Endodermal cell (in vitro differentiated cells): Measurements from ENCODE around the gene SPEM2. TPM values are rescaled to one million over a fixed set of nuclear protein-coding genes. Genes with fewer than 3 reads are reported as not detected.
A peak's percentile ranks its signal among the peaks of the same experiment; 100 is the strongest.

Experiments used
- DNase-seq: peaks from one replicate; pipeline ENCODE4 v3.0.0-alpha.2; 2017
- H3K27ac ChIP-seq: 2 replicates; pipeline ENCODE4 v1.5.1; 2013; ENCODE audit warnings: mild to moderate bottlenecking, low read depth, low read length, moderate library complexity
- H3K27me3 ChIP-seq: 2 replicates; pipeline ENCODE4 v1.6.1; 2013; ENCODE audit warnings: mild to moderate bottlenecking, low read length, moderate library complexity; ENCODE audit not compliant: insufficient read depth, control insufficient read depth, poor library complexity, severe bottlenecking
- H3K36me3 ChIP-seq: 2 replicates; pipeline ENCODE4 v1.7.0; 2013; ENCODE audit warnings: mild to moderate bottlenecking, low read length, moderate library complexity; ENCODE audit not compliant: control insufficient read depth, insufficient read depth
- H3K4me1 ChIP-seq: one replicate; pipeline ENCODE4 v1.7.0; 2013; ENCODE audit warnings: low read length; ENCODE audit not compliant: control insufficient read depth, insufficient read depth
- H3K4me3 ChIP-seq: 2 replicates; pipeline ENCODE4 v1.5.1; 2013; ENCODE audit warnings: mild to moderate bottlenecking, low read length, moderate library complexity
- H3K9ac ChIP-seq: 2 replicates; pipeline ENCODE4 v1.6.1; 2013; ENCODE audit warnings: mild to moderate bottlenecking, low read length, moderate library complexity; ENCODE audit not compliant: poor library complexity, severe bottlenecking; ENCODE audit errors: extremely low read depth
- H3K9me3 ChIP-seq: 2 replicates; pipeline ENCODE4 v1.6.1; 2013; ENCODE audit warnings: mild to moderate bottlenecking, low read length, moderate library complexity; ENCODE audit not compliant: control insufficient read depth
- H3K27ac Mint-ChIP-seq: 2 replicates; pipeline ENCODE4 v1.8.0; 2020; ENCODE audit warnings: mixed read lengths
- H3K27me3 Mint-ChIP-seq: 2 replicates; pipeline ENCODE4 v1.8.0; 2021; ENCODE audit warnings: mild to moderate bottlenecking, mixed read lengths; ENCODE audit not compliant: insufficient read depth
- H3K36me3 Mint-ChIP-seq: 2 replicates; pipeline ENCODE4 v1.8.0; 2020; ENCODE audit warnings: low read depth, mixed read lengths
- H3K4me1 Mint-ChIP-seq: 2 replicates; pipeline ENCODE4 v1.8.0; 2020; ENCODE audit warnings: mixed read lengths
- H3K4me3 Mint-ChIP-seq: 2 replicates; pipeline ENCODE4 v1.8.0; 2020; ENCODE audit warnings: mild to moderate bottlenecking, moderate library complexity, mixed read lengths
- H3K9me3 Mint-ChIP-seq: 2 replicates; pipeline ENCODE4 v1.8.0; 2020; ENCODE audit warnings: mild to moderate bottlenecking, mixed read lengths
- CTCF ChIP-seq: fragments of 200-600 bp; sonication (generic); conservative IDR thresholded peaks from 2 replicates; pipeline ENCODE4 v1.5.0; 2021; ENCODE audit warnings: antibody characterized with exemption, mild to moderate bottlenecking
- WGBS, 2 experiments: methylation state at CpG; one replicate each; pipeline versions ENCODE4 v1.1.5 to v1.1.7; 2013; ENCODE audit warnings: missing lambda C conversion rate in 2 of 2, mixed read lengths in 1 of 2; ENCODE audit not compliant: insufficient coverage in 1 of 2, insufficient read length in 1 of 2; 5-methylcytosine and 5-hydroxymethylcytosine counted together
- total RNA-seq, 2 donors: library from RNA; stranded (reverse); fragmentation: NEBNext Ultra II Directional in 1 of 2; extraction: Animal tissue kit (Norgen Biotek cat#: 25700) in 1 of 2; gene quantifications; 2 replicates in 1 of 2; 3 replicates in 1 of 2; pipeline ENCODE4 v1.2.1, GENCODE V29; 2021

The SPEM2 gene
- total RNA-seq, 2 donors from 2014 or later: not detected

- 0% methylated on average over 18 to 49 of the region's 49 CpGs for WGBS, 2 experiments
- peak; percentile 100 for DNase-seq
- peak within 1 kb of the TSS; percentile 77 for H3K27ac ChIP-seq
Observed at GRCh38 chr17:7403977-7404736, 21.3 kb upstream of the SPEM2 start, which contains the start of gene TMEM256. Gene TMEM256 (minus strand): TSS chr17:7404097. CDS start chr17:7404084, 13 bp downstream.

DNA sequence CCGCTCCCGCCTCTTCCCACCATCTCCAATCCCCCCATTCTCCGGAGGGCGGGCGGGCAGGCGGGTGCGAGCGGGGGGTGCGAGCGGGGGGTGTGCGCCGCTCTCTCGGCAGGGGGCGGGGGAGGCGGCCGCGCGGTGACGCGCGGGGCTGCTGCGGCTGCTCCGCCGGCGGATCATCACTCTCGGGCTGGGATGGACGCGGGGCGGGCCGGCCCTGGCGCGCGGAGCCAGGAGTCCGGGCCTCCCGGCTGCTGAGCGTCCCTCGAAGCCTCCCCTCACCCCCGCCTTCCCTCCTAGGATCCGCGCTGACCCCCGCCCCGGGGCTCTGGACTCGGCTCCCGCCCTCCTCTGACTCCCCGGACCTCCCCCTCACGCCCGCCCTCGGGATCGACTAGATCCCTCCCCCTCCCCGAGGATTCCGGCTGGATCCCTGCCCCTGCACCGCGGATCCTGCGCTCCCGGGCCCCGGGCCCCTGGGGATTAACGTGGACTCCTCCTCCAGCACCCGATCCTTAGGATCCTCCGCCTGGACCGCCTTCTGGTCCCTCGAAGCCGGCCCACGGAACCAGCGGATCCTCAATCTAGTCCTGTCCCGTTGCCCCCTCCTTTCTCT, 20.6 kb upstream of the SPEM2 start:
- H3K27ac Mint-ChIP-seq: peak overlapping the region; percentile 86

More at GRCh38 chr17:7403977-7404736, 21.3 kb upstream of the SPEM2 start, which contains the start of gene TMEM256:
- Histone ChIP-seq H3K9ac (peak within 1 kb of the TSS; percentile 70), H3K36me3 (peaks cover 11% of the 10 kb centered on the region), H3K4me3 (peak within 1 kb of the TSS; percentile 91), H3K27me3 (no peaks in the 10 kb centered on the region), H3K9me3 (no peaks in the 10 kb centered on the region), H3K4me1 (no peaks in the 10 kb centered on the region)
- H3K9me3 Mint-ChIP-seq: no peaks in the 10 kb centered on the region
- peaks cover 20% of the 10 kb centered on the region for H3K4me1 Mint-ChIP-seq
- peak within 1 kb of the TSS; percentile 77 for H3K4me3 Mint-ChIP-seq
- H3K27me3 Mint-ChIP-seq: peaks cover 13% of the 10 kb centered on the region
- peak; percentile 29 for TF ChIP-seq CTCF
- peaks cover 14% of the 10 kb centered on the region for H3K36me3 Mint-ChIP-seq
- H3K27ac Mint-ChIP-seq: peak within 1 kb of the TSS; percentile 95

More for the DNA sequence above, 20.6 kb upstream of the SPEM2 start:
- Histone ChIP-seq H3K4me1 (no peaks in the 10 kb centered on the region), H3K9me3 (no peaks in the 10 kb centered on the region), H3K36me3 (peaks cover 18% of the 10 kb centered on the region), H3K27me3 (no peaks in the 10 kb centered on the region), H3K9ac (peak overlapping the region; percentile 70), H3K27ac (peak overlapping the region; percentile 70), H3K4me3 (peak overlapping the region; percentile 91)
- Mint-ChIP-seq H3K27me3 (peaks cover 16% of the 10 kb centered on the region), H3K9me3 (no peaks in the 10 kb centered on the region), H3K36me3 (peaks cover 19% of the 10 kb centered on the region), H3K4me3 (peak overlapping the region; percentile 77), H3K4me1 (peaks cover 20% of the 10 kb centered on the region)
- no peak for TF ChIP-seq CTCF
- DNase-seq: peak; percentile 90
- 0% methylated on average over 34 to 64 of the region's 65 CpGs for WGBS, 2 experiments
